Measurements from ENCODE around the gene CCDC134. TPM values are rescaled to one million over a fixed set of nuclear protein-coding genes. Genes with fewer than 3 reads are reported as not detected.
A peak's percentile ranks its signal among the peaks of the same experiment; 100 is the strongest.

CCDC134 gene
- total and polyA plus RNA-seq, 7 donors = 2.2 to 7.8 (median 4.9) TPM

DNA sequence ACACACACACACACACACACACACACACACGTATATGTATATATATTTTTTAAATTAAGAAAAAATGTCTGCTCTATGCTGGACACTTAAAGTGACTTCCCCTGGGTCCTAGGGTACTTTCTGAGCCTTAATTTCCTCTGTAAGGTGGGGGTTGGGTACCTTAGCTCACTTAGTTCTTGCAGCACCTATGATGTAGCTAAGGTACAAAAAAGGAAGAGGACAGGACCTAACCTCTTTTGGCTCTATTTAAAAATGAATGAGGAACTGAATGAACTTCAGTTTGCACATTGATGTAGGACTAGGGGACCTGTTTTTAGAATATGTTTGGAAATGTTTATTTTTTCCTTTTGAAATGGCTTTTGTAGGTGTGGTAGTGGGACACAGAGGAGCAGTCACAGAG lies 43.6 kb downstream of the CCDC134 start:
- ATAC-seq = no peak
- 67 to 81% (median 71%) methylated on average over 1 of the region's 1 CpG for WGBS, 3 donors
- intact Hi-C loops (cut with DNase I) = no loop called here
- H3K4me3 ChIP-seq = no peak overlapping the region
- no peak overlapping the region for H3K27ac ChIP-seq
- peaks cover 0 to 4% of the 10 kb centered on the region in 2 donors for H3K36me3 ChIP-seq (ENCODE audit: insufficient read depth in 1 of 2, low read depth in 1 of 2)
- H3K9me3 ChIP-seq = no peaks in the 10 kb centered on the region
- peaks cover 43% of the 10 kb centered on the region for H3K4me1 ChIP-seq
- H3K27me3 ChIP-seq (ENCODE audit: insufficient read depth in 3 of 3, low read length in 2 of 3) = no peaks in the 10 kb centered on the region
- DNase-seq = no peak
- TF ChIP-seq, protein P1, sequence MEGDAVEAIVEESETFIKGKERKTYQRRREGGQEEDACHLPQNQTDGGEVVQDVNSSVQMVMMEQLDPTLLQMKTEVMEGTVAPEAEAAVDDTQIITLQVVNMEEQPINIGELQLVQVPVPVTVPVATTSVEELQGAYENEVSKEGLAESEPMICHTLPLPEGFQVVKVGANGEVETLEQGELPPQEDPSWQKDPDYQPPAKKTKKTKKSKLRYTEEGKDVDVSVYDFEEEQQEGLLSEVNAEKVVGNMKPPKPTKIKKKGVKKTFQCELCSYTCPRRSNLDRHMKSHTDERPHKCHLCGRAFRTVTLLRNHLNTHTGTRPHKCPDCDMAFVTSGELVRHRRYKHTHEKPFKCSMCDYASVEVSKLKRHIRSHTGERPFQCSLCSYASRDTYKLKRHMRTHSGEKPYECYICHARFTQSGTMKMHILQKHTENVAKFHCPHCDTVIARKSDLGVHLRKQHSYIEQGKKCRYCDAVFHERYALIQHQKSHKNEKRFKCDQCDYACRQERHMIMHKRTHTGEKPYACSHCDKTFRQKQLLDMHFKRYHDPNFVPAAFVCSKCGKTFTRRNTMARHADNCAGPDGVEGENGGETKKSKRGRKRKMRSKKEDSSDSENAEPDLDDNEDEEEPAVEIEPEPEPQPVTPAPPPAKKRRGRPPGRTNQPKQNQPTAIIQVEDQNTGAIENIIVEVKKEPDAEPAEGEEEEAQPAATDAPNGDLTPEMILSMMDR (IDR thresholded peaks at IDR 0.05) = no peak

DNA sequence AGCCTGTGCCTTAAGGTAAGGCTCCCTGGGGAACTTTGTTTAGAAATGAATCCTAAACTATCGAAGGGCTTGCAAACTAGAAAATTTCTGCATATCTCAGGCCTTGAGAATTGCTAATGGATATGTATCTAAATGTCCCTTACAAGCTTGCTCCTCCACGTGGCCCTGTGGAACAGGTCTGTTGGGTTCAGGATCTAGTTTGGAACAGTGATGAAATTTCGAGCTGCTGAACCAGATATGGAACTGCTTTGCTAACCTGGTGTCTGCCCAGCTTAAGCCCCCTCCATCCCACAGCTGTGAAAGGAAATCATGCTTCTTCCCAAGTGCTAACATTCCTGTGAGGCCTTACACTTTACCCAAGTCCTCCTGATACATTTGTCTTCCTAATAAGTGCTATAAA lies 44.0 kb downstream of the CCDC134 start:
- H3K9me3 ChIP-seq = no peaks in the 10 kb centered on the region
- H3K4me3 ChIP-seq = no peak overlapping the region
- H3K27ac ChIP-seq = no peak overlapping the region
- intact Hi-C loops (cut with DNase I) = no loop called here
- ATAC-seq (peak in 1 of 4 donors; percentile 50), DNase-seq (no peak)
- peaks cover 0 to 4% of the 10 kb centered on the region in 2 donors for H3K36me3 ChIP-seq (ENCODE audit: insufficient read depth in 1 of 2, low read depth in 1 of 2)
- TF ChIP-seq, protein P1 (IDR thresholded peaks at IDR 0.05) = no peak
- H3K4me1 ChIP-seq = peaks cover 43% of the 10 kb centered on the region
- WGBS, 3 donors = 48 to 72% (median 49%) methylated on average over 3 of the region's 3 CpGs
- H3K27me3 ChIP-seq (ENCODE audit: insufficient read depth in 3 of 3, low read length in 2 of 3) = no peaks in the 10 kb centered on the region

DNA sequence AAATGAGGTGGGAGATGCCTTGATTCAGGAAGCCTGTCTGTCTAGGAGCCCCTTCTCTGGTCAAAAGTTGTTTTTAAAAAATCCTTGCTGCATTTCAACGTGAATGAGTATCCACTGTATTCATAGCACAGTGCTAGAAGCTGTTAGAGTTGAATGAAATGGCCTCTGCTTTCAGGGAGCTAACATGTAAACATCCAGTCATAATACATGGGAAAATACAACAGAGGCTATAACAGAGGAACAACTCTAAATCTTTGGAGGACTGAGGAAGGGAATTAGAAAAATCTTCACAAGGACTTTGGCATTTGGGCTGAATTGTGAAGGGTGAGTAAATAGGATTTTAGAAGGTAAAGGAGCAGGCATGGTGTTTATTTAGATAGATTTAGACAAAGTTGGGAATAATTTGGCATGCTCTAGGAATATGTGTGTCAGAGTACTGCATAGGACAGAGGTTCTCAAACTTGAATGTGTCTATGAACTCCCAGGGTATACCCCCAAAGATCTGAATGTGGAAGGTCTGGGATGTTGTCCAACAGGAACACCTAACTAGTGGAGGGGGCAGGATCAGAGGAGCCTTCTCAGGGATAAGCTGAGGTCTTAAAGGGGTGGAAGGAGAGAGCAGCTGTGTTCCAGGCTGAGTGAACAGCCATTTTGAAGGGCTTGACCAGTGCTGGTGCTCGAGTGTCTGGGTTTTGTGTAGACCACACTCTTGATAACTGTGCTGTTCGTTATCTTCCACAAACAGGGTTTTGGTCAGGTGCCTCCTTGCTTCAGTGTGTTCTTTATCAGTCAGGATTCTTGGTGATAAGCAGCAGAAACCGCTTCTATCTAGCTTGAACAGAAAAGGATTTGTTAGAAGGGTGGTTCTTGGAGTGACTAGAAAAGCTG lies 45.1 kb downstream of the CCDC134 start:
- Histone ChIP-seq H3K27ac (no peak overlapping the region), H3K4me3 (no peak overlapping the region), H3K9me3 (no peaks in the 10 kb centered on the region), H3K27me3 (ENCODE audit: insufficient read depth in 3 of 3, low read length in 2 of 3) (no peaks in the 10 kb centered on the region), H3K4me1 (peaks cover 40% of the 10 kb centered on the region), H3K36me3 (ENCODE audit: insufficient read depth in 1 of 2, low read depth in 1 of 2) (peaks cover 0 to 5% of the 10 kb centered on the region in 2 donors)
- no peak for DNase-seq
- intact Hi-C loops (cut with DNase I) = no loop called here
- TF ChIP-seq, protein P1 (IDR thresholded peaks at IDR 0.05) = no peak
- ATAC-seq = no peak
- WGBS, 3 donors = 68 to 77% (median 71%) methylated on average over 4 of the region's 4 CpGs

DNA sequence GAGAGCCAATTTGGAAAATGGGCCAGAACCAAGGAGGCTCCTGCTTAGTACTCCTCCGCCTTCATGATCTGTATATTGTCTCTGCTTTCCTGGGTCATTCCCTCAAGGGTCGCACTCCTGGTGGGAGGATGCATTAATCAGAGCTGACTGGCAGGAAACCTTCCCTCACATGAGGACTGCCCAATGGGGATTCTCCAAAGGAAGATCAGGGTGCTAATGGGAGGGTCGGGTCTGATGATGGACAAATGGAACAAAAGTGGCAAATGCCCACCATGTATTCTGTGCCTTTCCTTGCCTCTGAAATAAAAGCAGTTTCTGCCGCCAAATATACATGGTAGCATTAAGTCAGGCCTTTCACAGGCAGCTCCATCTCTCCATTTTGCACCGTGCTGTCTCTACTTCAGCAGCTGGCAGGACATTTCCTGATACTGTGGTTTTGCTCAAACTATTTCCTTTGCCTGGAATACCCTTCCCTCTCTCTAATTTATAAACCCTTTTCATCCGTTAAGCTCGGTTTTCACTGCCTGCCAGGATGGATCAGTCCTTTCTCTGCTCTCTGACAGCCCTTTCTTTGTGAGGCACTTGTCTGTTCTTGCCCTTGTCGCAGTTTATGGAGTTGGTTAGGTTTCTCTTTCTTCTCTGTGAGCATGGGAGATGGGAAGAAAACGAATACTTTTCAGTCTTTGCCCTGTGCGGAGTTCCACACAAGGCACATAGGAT lies 45.9 kb downstream of the CCDC134 start:
- intact Hi-C loops (cut with DNase I) = no loop called here
- Histone ChIP-seq H3K4me1 (peaks cover 32% of the 10 kb centered on the region), H3K9me3 (no peaks in the 10 kb centered on the region), H3K27ac (no peak overlapping the region), H3K36me3 (ENCODE audit: insufficient read depth in 1 of 2, low read depth in 1 of 2) (peaks cover 0 to 9% of the 10 kb centered on the region in 2 donors), H3K4me3 (no peak overlapping the region), H3K27me3 (ENCODE audit: insufficient read depth in 3 of 3, low read length in 2 of 3) (no peaks in the 10 kb centered on the region)
- DNase-seq (no peak), ATAC-seq (no peak)
- TF ChIP-seq, protein P1 (IDR thresholded peaks at IDR 0.05) = no peak
- WGBS, 3 donors = 66 to 73% (median 67%) methylated on average over 10 of the region's 10 CpGs
